Activated CD4-positive, alpha-beta T cell treated with anti-CD3 and anti-CD28 coated beads for 36 hours (primary cell): ENCODE measurements around the gene TREML4. TPM values are rescaled to one million over a fixed set of nuclear protein-coding genes. Genes with fewer than 3 reads are reported as not detected.
A peak's percentile ranks its signal among the peaks of the same experiment; 100 is the strongest.
"Not testable (repeated sequence)": the region's sequence is repeated elsewhere in the genome, so short reads cannot be mapped to it uniquely, and the experiment has no call there.

Experiments
- ATAC-seq: fragments of 200-7000 bp; cut with Tn5 transposase; one replicate; pipeline ENCODE4 v1.10.0; 2021; ENCODE audit warnings: mild to moderate bottlenecking, moderate library complexity
- CTCF ChIA-PET: fragments of 350-600 bp; sonication (Branson Sonifier 250); formaldehyde crosslinking; loops from one replicate; lab custom pipeline; 2021; ENCODE audit warnings: antibody characterized with exemption; lab: Charles Lee
- POLR2A ChIA-PET: fragments of 350-600 bp; sonication (Branson Sonifier 250); formaldehyde crosslinking; loops from one replicate; lab custom pipeline; 2021; ENCODE audit warnings: antibody characterized with exemption, inconsistent platforms; lab: Charles Lee
- DNase-seq: peaks from one replicate; pipeline ENCODE4 v3.0.0-alpha.2; 2020
- H3K27ac Mint-ChIP-seq: one replicate; pipeline ENCODE4 v1.8.0; 2021; ENCODE audit warnings: mixed read lengths
- H3K27me3 Mint-ChIP-seq: one replicate; pipeline ENCODE4 v1.8.0; 2021; ENCODE audit warnings: mixed read lengths
- H3K36me3 Mint-ChIP-seq: one replicate; pipeline ENCODE4 v1.8.0; 2021; ENCODE audit warnings: low read depth, mixed read lengths
- H3K4me1 Mint-ChIP-seq: one replicate; pipeline ENCODE4 v1.8.0; 2021; ENCODE audit warnings: mixed read lengths
- H3K4me3 Mint-ChIP-seq: one replicate; pipeline ENCODE4 v1.8.0; 2021; ENCODE audit warnings: mild to moderate bottlenecking, moderate library complexity, mixed read lengths
- H3K9me3 Mint-ChIP-seq: one replicate; pipeline ENCODE4 v1.8.0; 2021; ENCODE audit warnings: low read depth, mixed read lengths
- intact Hi-C, 2 experiments: fragments of 100-400 bp; cut with DNase I in 1 of 2; cut with micrococcal nuclease in 1 of 2; formaldehyde crosslinking; loops; one replicate each; pipeline versions ENCODE4 v1.14.2 to v1.15.1; 2022 to 2024; cut with DNase I, micrococcal nuclease
- total RNA-seq, 2 experiments: library from RNA; stranded (reverse); gene quantifications; one replicate each; pipeline ENCODE4 v1.2.3, GENCODE V29; 2021

TREML4 gene
- not detected for total RNA-seq

- intact Hi-C loops = no loop called here
- H3K4me3 Mint-ChIP-seq = no peak within 1 kb of the TSS
- H3K9me3 Mint-ChIP-seq = no peaks in the 10 kb centered on the region
- DNase-seq (no peak), ATAC-seq (no peak)
- no peaks in the 10 kb centered on the region for H3K27me3 Mint-ChIP-seq
- ChIA-PET POLR2A (no interaction called here), CTCF (no interaction called here)
- H3K36me3 Mint-ChIP-seq = no peaks in the 10 kb centered on the region
- H3K27ac Mint-ChIP-seq = no peak within 1 kb of the TSS
- H3K4me1 Mint-ChIP-seq = no peaks in the 10 kb centered on the region
Measured at GRCh38 chr6:41228096-41228495, at the start of gene TREML4. TREML4 (plus strand) TSS chr6:41228349; CDS start chr6:41228428, 79 bp downstream.

- H3K9me3 Mint-ChIP-seq = no peaks in the 10 kb centered on the region
- no peak for ATAC-seq
- no peaks in the 10 kb centered on the region for H3K36me3 Mint-ChIP-seq
- ChIA-PET CTCF (interaction anchor here (0.6 kb wide), 1 partner anchor 145 kb away, joined by 3 read pairs; no protein-coding TSS in a partner anchor), POLR2A (no interaction called here)
- H3K4me3 Mint-ChIP-seq = no peak overlapping the region
- H3K4me1 Mint-ChIP-seq = peaks cover 7% of the 10 kb centered on the region
- no peak overlapping the region for H3K27ac Mint-ChIP-seq
- H3K27me3 Mint-ChIP-seq = peaks cover 3% of the 10 kb centered on the region
- intact Hi-C loops = no loop called here
- no peak for DNase-seq
Measured at GRCh38 chr6:41179163-41179562, 49.0 kb upstream of the TREML4 start.

- intact Hi-C loops = loop anchor here (5.0 to 10.0 kb wide), 4 partner anchors 89 to 174 kb away; partner anchors contain the start of genes NFYA (in 2 of the 2) and OARD1 (in 2 of the 2)
- Mint-ChIP-seq H3K4me1 (peaks cover 11% of the 10 kb centered on the region), H3K27me3 (no peaks in the 10 kb centered on the region), H3K27ac (no peak overlapping the region), H3K4me3 (no peak overlapping the region), H3K36me3 (no peaks in the 10 kb centered on the region), H3K9me3 (no peaks in the 10 kb centered on the region)
- ChIA-PET POLR2A (no interaction called here), CTCF (interaction anchor here (0.5 to 2.6 kb wide), 14 partner anchors 9 to 723 kb away, joined by 3 to 15 read pairs (median 4); partner anchors contain the start of gene TREML1)
- DNase-seq (no peak), ATAC-seq (no peak)
Measured at GRCh38 chr6:41181566-41181965, 46.6 kb upstream of the TREML4 start.

GRCh38 chr6:41182069-41183034 lies 45.8 kb upstream of the TREML4 start:
- ATAC-seq (peak; percentile 98), DNase-seq (peak; percentile 66)
- Mint-ChIP-seq H3K9me3 (no peaks in the 10 kb centered on the region), H3K4me1 (peaks cover 11% of the 10 kb centered on the region), H3K4me3 (no peak overlapping the region), H3K27me3 (no peaks in the 10 kb centered on the region), H3K36me3 (no peaks in the 10 kb centered on the region), H3K27ac (no peak overlapping the region)
- POLR2A ChIA-PET = no interaction called here
- intact Hi-C loops = loop anchor here (1.0 to 10.0 kb wide), 5 partner anchors 90 to 175 kb away; partner anchors contain the start of genes NFYA (in 2 of the 2) and OARD1 (in 2 of the 2)
- CTCF ChIA-PET = interaction anchor here (0.5 to 2.6 kb wide), 38 partner anchors 9 to 1410 kb away, joined by 3 to 15 read pairs (median 4); partner anchors contain the start of genes TOMM6, TREML1, TREML2 and UNC5CL

GRCh38 chr6:41184761-41185160 lies 43.4 kb upstream of the TREML4 start:
- ChIA-PET CTCF (interaction anchor here (0.6 to 1.1 kb wide), 4 partner anchors 16 to 832 kb away, joined by 3 read pairs; no protein-coding TSS in a partner anchor), POLR2A (no interaction called here)
- H3K36me3 Mint-ChIP-seq = no peaks in the 10 kb centered on the region
- H3K9me3 Mint-ChIP-seq = peaks cover 4% of the 10 kb centered on the region
- H3K4me3 Mint-ChIP-seq = no peak overlapping the region
- H3K4me1 Mint-ChIP-seq = peaks cover 15% of the 10 kb centered on the region
- no peak for ATAC-seq
- no peak for DNase-seq
- H3K27ac Mint-ChIP-seq = no peak overlapping the region
- H3K27me3 Mint-ChIP-seq = no peaks in the 10 kb centered on the region
- intact Hi-C loops = loop anchor here (5.0 to 10.0 kb wide), 4 partner anchors 92 to 177 kb away; partner anchors contain the start of genes NFYA (in 2 of the 2) and OARD1 (in 2 of the 2)

- Mint-ChIP-seq H3K36me3 (no peaks in the 10 kb centered on the region), H3K4me1 (peaks cover 15% of the 10 kb centered on the region), H3K27ac (no peak overlapping the region), H3K9me3 (peaks cover 6% of the 10 kb centered on the region), H3K4me3 (no peak overlapping the region), H3K27me3 (no peaks in the 10 kb centered on the region)
- intact Hi-C loops = loop anchor here in 1 of 2 experiments (10.0 kb wide), 1 partner anchor 111 kb away; the partner anchor contains the start of genes NFYA and OARD1
- ATAC-seq (no peak), DNase-seq (no peak)
- ChIA-PET CTCF (interaction anchor here (0.7 to 1.5 kb wide), 2 partner anchors 18 to 106 kb away, joined by 3 read pairs; no protein-coding TSS in a partner anchor), POLR2A (no interaction called here)
Measured at GRCh38 chr6:41186031-41186562, 42.1 kb upstream of the TREML4 start.

- Mint-ChIP-seq H3K36me3 (no peaks in the 10 kb centered on the region), H3K27ac (no peak overlapping the region), H3K4me1 (peaks cover 8% of the 10 kb centered on the region), H3K27me3 (no peaks in the 10 kb centered on the region), H3K4me3 (no peak overlapping the region), H3K9me3 (peaks cover 6% of the 10 kb centered on the region)
- CTCF ChIA-PET = interaction anchor here (0.6 to 1.9 kb wide), 4 partner anchors 8 to 186 kb away, joined by 3 to 7 read pairs (median 3); no protein-coding TSS in a partner anchor
- intact Hi-C loops = loop anchor here in 1 of 2 experiments (10.0 kb wide), 1 partner anchor 113 kb away; the partner anchor contains the start of genes NFYA and OARD1
- DNase-seq (no peak), ATAC-seq (no peak)
- POLR2A ChIA-PET = no interaction called here
Measured at GRCh38 chr6:41187924-41188886, 39.9 kb upstream of the TREML4 start.

- intact Hi-C loops = loop anchor here in 1 of 2 experiments (10.0 kb wide), 1 partner anchor 114 kb away; the partner anchor contains the start of genes NFYA and OARD1
- CTCF ChIA-PET = interaction anchor here (0.6 to 3.6 kb wide), 5 partner anchors 12 to 131 kb away, joined by 4 to 15 read pairs (median 6); no protein-coding TSS in a partner anchor
- POLR2A ChIA-PET, DNase-seq, H3K27ac Mint-ChIP-seq, H3K9me3 Mint-ChIP-seq, ATAC-seq, H3K4me1 Mint-ChIP-seq, H3K4me3 Mint-ChIP-seq, H3K36me3 Mint-ChIP-seq, H3K27me3 Mint-ChIP-seq: not testable (repeated sequence)
Measured at GRCh38 chr6:41189046-41189445, 39.1 kb upstream of the TREML4 start.

GRCh38 chr6:41189967-41190366 lies 38.2 kb upstream of the TREML4 start:
- Mint-ChIP-seq H3K27ac (no peak overlapping the region), H3K4me1 (peaks cover 10% of the 10 kb centered on the region), H3K4me3 (no peak overlapping the region), H3K36me3 (peaks cover 3% of the 10 kb centered on the region), H3K9me3 (peaks cover 6% of the 10 kb centered on the region), H3K27me3 (no peaks in the 10 kb centered on the region)
- DNase-seq = no peak
- intact Hi-C loops = loop anchor here in 1 of 2 experiments (2.0 to 10.0 kb wide), 2 partner anchors 115 to 129 kb away; partner anchors contain the start of genes NFYA and OARD1
- no peak for ATAC-seq
- ChIA-PET CTCF (interaction anchor here (0.6 to 3.6 kb wide), 7 partner anchors 9 to 130 kb away, joined by 3 to 15 read pairs (median 4); no protein-coding TSS in a partner anchor), POLR2A (no interaction called here)

- intact Hi-C loops = loop anchor here (1.0 to 2.0 kb wide), 2 partner anchors 128 to 129 kb away; no protein-coding TSS in a partner anchor
- DNase-seq (no peak), ATAC-seq (no peak)
- Mint-ChIP-seq H3K4me3 (no peak overlapping the region), H3K36me3 (peaks cover 3% of the 10 kb centered on the region), H3K4me1 (peaks cover 10% of the 10 kb centered on the region), H3K9me3 (peaks cover 6% of the 10 kb centered on the region), H3K27me3 (no peaks in the 10 kb centered on the region), H3K27ac (no peak overlapping the region)
- ChIA-PET POLR2A (no interaction called here), CTCF (interaction anchor here (0.6 to 3.6 kb wide), 5 partner anchors 10 to 130 kb away, joined by 3 to 15 read pairs (median 4); no protein-coding TSS in a partner anchor)
Measured at GRCh38 chr6:41190791-41191190, 37.4 kb upstream of the TREML4 start.
